Fibroblast of the aortic adventitia (primary cell): Measurements from ENCODE around the gene TFG. TPM values are rescaled to one million over a fixed set of nuclear protein-coding genes. Genes with fewer than 3 reads are reported as not detected.

Experiments
- DNase-seq: peaks from one replicate; pipeline ENCODE4 v3.0.0-alpha.2; 2010; ENCODE audit warnings: low read depth
- H3K4me3 ChIP-seq: 2 replicates; pipeline ENCODE4 v1.5.1; 2011; ENCODE audit warnings: low read depth, mild to moderate bottlenecking, control low read depth, low read length, moderate library complexity
- CTCF ChIP-seq: IDR thresholded peaks from 2 replicates; pipeline ENCODE4 v1.5.1; 2011; ENCODE audit warnings: mild to moderate bottlenecking, low read length, control low read depth, inconsistent platforms; ENCODE audit not compliant: insufficient read depth
- total RNA-seq: library from RNA; depleted of rRNA; stranded (reverse); fragments of >200 nt; gene quantifications from 2 replicates; pipeline ENCODE4 v1.2.3, GENCODE V29; 2012; ENCODE audit warnings: low replicate concordance

TFG gene
- total RNA-seq, 1 donor, result 143 TPM

GRCh38 chr3:100775226-100775625 is 65.9 kb downstream of the TFG start:
- H3K4me3 ChIP-seq, result no peak overlapping the region
- no peak for TF ChIP-seq CTCF
- DNase-seq, result no peak

- TF ChIP-seq CTCF, result no peak
- DNase-seq, result no peak
- H3K4me3 ChIP-seq, result no peak overlapping the region
Observed at GRCh38 chr3:100775669-100776068, 66.4 kb downstream of the TFG start.

GRCh38 chr3:100776097-100776729 is 66.9 kb downstream of the TFG start:
- no peak for DNase-seq
- TF ChIP-seq CTCF, result no peak
- no peak overlapping the region for H3K4me3 ChIP-seq

- DNase-seq, result no peak
- H3K4me3 ChIP-seq, result no peak overlapping the region
- TF ChIP-seq CTCF, result no peak
Observed at GRCh38 chr3:100776746-100777145, 67.5 kb downstream of the TFG start.

GRCh38 chr3:100777271-100777670 is 68.0 kb downstream of the TFG start:
- no peak for DNase-seq
- H3K4me3 ChIP-seq, result no peak overlapping the region
- no peak for TF ChIP-seq CTCF

- no peak for DNase-seq
- no peak for TF ChIP-seq CTCF
- no peak overlapping the region for H3K4me3 ChIP-seq
Observed at GRCh38 chr3:100779480-100779879, 70.2 kb downstream of the TFG start.

GRCh38 chr3:100780071-100780622 is 70.9 kb downstream of the TFG start:
- no peak for DNase-seq
- H3K4me3 ChIP-seq, result no peak overlapping the region
- no peak for TF ChIP-seq CTCF
